ENCODE results near the gene ENDOV. TPM values are rescaled to one million over a fixed set of nuclear protein-coding genes. Genes with fewer than 3 reads are reported as not detected.
A peak's percentile ranks its signal among the peaks of the same experiment; 100 is the strongest.

The ENDOV gene
- polyA plus RNA-seq, 2 of the 4 experiments (the other 2 are of a cell fraction): 33.2 to 42.6 TPM

DNA sequence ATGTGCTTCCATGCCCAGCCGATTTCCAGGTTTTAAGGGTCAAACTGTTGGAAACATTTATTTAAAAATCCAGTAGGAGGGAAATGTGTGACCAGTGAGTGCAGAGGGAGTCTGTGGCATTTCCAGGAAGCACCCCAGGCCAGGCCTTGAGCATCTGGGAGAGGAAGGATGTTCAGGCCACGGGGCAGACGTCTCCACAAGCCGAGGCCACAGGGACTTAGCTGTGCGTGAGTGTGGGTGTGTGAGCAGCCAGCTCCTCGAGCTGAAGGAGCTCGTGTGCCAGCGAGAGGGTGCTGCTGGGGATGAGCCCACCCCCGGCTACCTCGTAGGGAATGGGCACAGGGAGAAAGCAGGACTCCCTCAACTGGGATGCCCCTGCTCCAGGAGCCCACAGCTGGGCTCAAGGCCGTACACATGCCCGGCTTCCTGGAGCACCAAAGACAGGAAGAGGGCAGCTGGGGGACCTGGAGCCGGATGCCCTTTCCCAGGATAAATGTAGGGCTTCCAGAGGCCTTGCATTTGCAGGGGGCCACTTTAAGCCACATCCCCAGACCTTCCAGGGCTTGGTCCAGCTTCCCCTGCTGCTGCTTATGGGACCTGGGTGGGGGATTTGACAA lies 48.9 kb downstream of the ENDOV start:
- Histone ChIP-seq H3K4me3 (no peak overlapping the region), H3K4me1 (no peaks in the 10 kb centered on the region), H3K9me3 (no peaks in the 10 kb centered on the region), H3K27ac (no peak overlapping the region), H3K4me2 (no peak overlapping the region)
- POLR2A ChIA-PET: interaction anchor here (5.3 kb wide), 1 partner anchor 9 kb away, joined by 35 read pairs; no protein-coding TSS in a partner anchor
- TF ChIP-seq NR3C1 (IDR thresholded peaks at IDR 0.05) (no peak), POLR2AphosphoS2 (conservative IDR thresholded peaks at IDR 0.05; ENCODE audit: low read length) (0 out of 2 replicates have a peak, but pooled peaks have one; percentile 16)
- DNase-seq (ENCODE audit: low read depth in 1 of 2, low spot score in 1 of 2): no peak
- no peak for FAIRE-seq
- WGBS (ENCODE audit: missing lambda C conversion rate): 45% methylated on average over 13 of the region's 13 CpGs
- ATAC-seq: peak in 1 of 2 experiments; percentile 17; a peak in 3 of 6 replicates
- CTCF ChIA-PET: interaction anchor here (1.1 to 3.7 kb wide), 8 partner anchors 9 to 506 kb away, joined by 3 to 19 read pairs (median 12); partner anchors contain the start of gene NPTX1

DNA sequence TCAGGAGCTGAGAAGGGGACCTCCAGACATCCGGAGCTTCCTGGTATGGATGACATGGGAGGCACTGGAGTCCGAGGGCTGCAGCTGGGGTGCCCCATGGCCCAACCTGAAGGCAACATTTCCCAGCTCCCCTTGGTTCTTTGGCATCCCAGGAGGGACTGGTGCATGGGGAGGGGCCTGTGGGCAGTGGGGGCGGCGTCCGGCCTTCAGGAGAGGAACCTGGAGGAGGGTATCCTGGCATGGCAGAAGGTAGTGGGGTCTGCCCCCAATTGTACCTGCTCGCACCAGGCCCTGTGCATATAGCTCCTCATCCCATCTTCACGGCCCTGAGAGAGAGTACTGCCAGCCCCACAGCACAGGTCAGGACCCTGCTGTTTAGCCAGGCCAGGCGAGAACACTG lies 49.5 kb downstream of the ENDOV start:
- no peaks in the 10 kb centered on the region for H3K4me1 ChIP-seq
- H3K9me3 ChIP-seq: no peaks in the 10 kb centered on the region
- ChIA-PET POLR2A (interaction anchor here (5.3 kb wide), 1 partner anchor 10 kb away, joined by 35 read pairs; no protein-coding TSS in a partner anchor), CTCF (interaction anchor here (1.7 to 3.7 kb wide), 8 partner anchors 8 to 506 kb away, joined by 5 to 19 read pairs (median 12); partner anchors contain the start of gene NPTX1)
- TF ChIP-seq SREBF2 (IDR thresholded peaks at IDR 0.05): no peak
- TF ChIP-seq FOSL2 (IDR thresholded peaks at IDR 0.05): no peak
- no peak for TF ChIP-seq FOSL2 (CRISPR knock-in tag; IDR thresholded peaks at IDR 0.05)
- TF ChIP-seq ZNF302 (CRISPR knock-in tag; IDR thresholded peaks at IDR 0.05): no peak
- no peak for TF ChIP-seq SMC3 (IDR thresholded peaks at IDR 0.05)
- TF ChIP-seq HOXB5 (CRISPR knock-in tag; IDR thresholded peaks at IDR 0.05): no peak
- TF ChIP-seq CHD4 (IDR thresholded peaks at IDR 0.05; ENCODE audit: borderline replicate concordance): no peak
- no peak for TF ChIP-seq HOXA7 (CRISPR knock-in tag; IDR thresholded peaks at IDR 0.05)
- TF ChIP-seq ZC3H11A (IDR thresholded peaks at IDR 0.05): no peak
- TF ChIP-seq, protein P1, sequence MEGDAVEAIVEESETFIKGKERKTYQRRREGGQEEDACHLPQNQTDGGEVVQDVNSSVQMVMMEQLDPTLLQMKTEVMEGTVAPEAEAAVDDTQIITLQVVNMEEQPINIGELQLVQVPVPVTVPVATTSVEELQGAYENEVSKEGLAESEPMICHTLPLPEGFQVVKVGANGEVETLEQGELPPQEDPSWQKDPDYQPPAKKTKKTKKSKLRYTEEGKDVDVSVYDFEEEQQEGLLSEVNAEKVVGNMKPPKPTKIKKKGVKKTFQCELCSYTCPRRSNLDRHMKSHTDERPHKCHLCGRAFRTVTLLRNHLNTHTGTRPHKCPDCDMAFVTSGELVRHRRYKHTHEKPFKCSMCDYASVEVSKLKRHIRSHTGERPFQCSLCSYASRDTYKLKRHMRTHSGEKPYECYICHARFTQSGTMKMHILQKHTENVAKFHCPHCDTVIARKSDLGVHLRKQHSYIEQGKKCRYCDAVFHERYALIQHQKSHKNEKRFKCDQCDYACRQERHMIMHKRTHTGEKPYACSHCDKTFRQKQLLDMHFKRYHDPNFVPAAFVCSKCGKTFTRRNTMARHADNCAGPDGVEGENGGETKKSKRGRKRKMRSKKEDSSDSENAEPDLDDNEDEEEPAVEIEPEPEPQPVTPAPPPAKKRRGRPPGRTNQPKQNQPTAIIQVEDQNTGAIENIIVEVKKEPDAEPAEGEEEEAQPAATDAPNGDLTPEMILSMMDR (IDR thresholded peaks at IDR 0.05): no peak
- no peak for TF ChIP-seq PHF8 (IDR thresholded peaks at IDR 0.05; ENCODE audit: borderline replicate concordance, low read depth)
- TF ChIP-seq KDM5A (IDR thresholded peaks at IDR 0.05): no peak
- no peak for TF ChIP-seq EP300 (IDR thresholded peaks at IDR 0.05)
- TF ChIP-seq, protein P2, sequence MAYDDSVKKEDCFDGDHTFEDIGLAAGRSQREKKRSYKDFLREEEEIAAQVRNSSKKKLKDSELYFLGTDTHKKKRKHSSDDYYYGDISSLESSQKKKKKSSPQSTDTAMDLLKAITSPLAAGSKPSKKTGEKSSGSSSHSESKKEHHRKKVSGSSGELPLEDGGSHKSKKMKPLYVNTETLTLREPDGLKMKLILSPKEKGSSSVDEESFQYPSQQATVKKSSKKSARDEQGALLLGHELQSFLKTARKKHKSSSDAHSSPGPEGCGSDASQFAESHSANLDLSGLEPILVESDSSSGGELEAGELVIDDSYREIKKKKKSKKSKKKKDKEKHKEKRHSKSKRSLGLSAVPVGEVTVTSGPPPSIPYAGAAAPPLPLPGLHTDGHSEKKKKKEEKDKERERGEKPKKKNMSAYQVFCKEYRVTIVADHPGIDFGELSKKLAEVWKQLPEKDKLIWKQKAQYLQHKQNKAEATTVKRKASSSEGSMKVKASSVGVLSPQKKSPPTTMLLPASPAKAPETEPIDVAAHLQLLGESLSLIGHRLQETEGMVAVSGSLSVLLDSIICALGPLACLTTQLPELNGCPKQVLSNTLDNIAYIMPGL (CRISPR knock-in tag; IDR thresholded peaks at IDR 0.05; ENCODE audit: borderline replicate concordance): no peak
- TF ChIP-seq, protein P3, sequence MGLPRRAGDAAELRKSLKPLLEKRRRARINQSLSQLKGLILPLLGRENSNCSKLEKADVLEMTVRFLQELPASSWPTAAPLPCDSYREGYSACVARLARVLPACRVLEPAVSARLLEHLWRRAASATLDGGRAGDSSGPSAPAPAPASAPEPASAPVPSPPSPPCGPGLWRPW (IDR thresholded peaks at IDR 0.05): no peak
- DNase-seq (ENCODE audit: low read depth in 1 of 2, low spot score in 1 of 2): no peak
- ATAC-seq: peak in 1 of 2 experiments; percentile 37; a peak in 3 of 6 replicates
- no peak overlapping the region for H3K27ac ChIP-seq
- FAIRE-seq: no peak
- WGBS (ENCODE audit: missing lambda C conversion rate): 48% methylated on average over 8 of the region's 8 CpGs
- H3K4me2 ChIP-seq: no peak overlapping the region
- H3K4me3 ChIP-seq: no peak overlapping the region

DNA sequence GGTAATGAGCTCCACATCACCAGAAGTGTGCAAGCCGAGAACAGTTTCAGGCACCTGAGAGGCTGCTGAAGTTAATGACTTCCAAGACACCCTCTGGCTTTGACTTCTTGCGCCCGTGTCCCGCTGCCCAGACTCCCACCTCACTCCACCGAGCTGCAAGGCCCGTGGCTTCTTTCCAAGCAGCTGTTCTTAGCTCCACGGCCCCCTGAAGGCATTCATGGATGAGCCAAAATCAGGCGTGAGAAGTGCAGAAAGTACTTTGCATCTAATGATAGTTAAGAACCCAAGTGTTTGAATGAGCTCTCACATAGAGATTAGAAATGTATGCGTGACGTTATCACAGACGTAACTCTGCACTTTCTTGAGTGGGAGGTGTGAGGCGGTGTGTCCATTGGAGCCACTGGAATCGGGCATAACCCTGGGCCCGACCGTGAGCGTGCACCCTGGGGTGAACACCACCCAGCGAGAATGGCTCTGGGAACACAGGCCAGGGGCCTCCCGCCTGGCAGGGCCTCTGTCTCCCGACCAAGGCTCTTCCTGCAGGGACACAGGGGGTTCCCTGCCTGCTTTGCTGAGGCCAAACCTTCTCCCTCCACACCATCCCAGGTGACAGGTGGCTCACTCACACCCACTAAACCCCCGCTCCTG lies 50.5 kb downstream of the ENDOV start:
- H3K4me3 ChIP-seq: no peak overlapping the region
- POLR2A ChIA-PET: interaction anchor here (5.3 kb wide), 1 partner anchor 11 kb away, joined by 35 read pairs; no protein-coding TSS in a partner anchor
- H3K27ac ChIP-seq: no peak overlapping the region
- WGBS (ENCODE audit: missing lambda C conversion rate): 64% methylated on average over 19 of the region's 20 CpGs
- DNase-seq (ENCODE audit: low read depth in 1 of 2, low spot score in 1 of 2): no peak
- CTCF ChIA-PET: interaction anchor here (0.6 to 3.7 kb wide), 8 partner anchors 7 to 505 kb away, joined by 3 to 19 read pairs (median 12); no protein-coding TSS in a partner anchor
- no peak overlapping the region for H3K4me2 ChIP-seq
- H3K9me3 ChIP-seq: no peaks in the 10 kb centered on the region
- no peaks in the 10 kb centered on the region for H3K4me1 ChIP-seq
- FAIRE-seq: no peak
- peak in 1 of 2 experiments; percentile 2; a peak in 1 of 6 replicates for ATAC-seq
- TF ChIP-seq POLR2A (IDR thresholded peaks at IDR 0.05; ENCODE audit: low read length) (no peak), TP53 (CRISPR knock-in tag; IDR thresholded peaks at IDR 0.05) (no peak), FOSL2 (IDR thresholded peaks at IDR 0.05) (no peak), FOSL2 (CRISPR knock-in tag; IDR thresholded peaks at IDR 0.05) (no peak), MAFK (IDR thresholded peaks at IDR 0.05; ENCODE audit: partially characterized antibody) (no peak), HOXA7 (CRISPR knock-in tag; IDR thresholded peaks at IDR 0.05) (no peak), RNF2 (IDR thresholded peaks at IDR 0.05; ENCODE audit: borderline replicate concordance, low read depth) (no peak), PHF8 (IDR thresholded peaks at IDR 0.05; ENCODE audit: borderline replicate concordance, low read depth) (no peak)
- TF ChIP-seq, protein P3 (IDR thresholded peaks at IDR 0.05): no peak
- TF ChIP-seq, protein P4, sequence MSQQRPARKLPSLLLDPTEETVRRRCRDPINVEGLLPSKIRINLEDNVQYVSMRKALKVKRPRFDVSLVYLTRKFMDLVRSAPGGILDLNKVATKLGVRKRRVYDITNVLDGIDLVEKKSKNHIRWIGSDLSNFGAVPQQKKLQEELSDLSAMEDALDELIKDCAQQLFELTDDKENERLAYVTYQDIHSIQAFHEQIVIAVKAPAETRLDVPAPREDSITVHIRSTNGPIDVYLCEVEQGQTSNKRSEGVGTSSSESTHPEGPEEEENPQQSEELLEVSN (IDR thresholded peaks at IDR 0.05; ENCODE audit: borderline replicate concordance, low read depth): no peak
- TF ChIP-seq, protein P2 (CRISPR knock-in tag; IDR thresholded peaks at IDR 0.05; ENCODE audit: borderline replicate concordance): no peak
- TF ChIP-seq, protein P5, sequence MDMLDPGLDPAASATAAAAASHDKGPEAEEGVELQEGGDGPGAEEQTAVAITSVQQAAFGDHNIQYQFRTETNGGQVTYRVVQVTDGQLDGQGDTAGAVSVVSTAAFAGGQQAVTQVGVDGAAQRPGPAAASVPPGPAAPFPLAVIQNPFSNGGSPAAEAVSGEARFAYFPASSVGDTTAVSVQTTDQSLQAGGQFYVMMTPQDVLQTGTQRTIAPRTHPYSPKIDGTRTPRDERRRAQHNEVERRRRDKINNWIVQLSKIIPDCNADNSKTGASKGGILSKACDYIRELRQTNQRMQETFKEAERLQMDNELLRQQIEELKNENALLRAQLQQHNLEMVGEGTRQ (IDR thresholded peaks at IDR 0.05): no peak
